Astrocyte (in vitro differentiated cells and primary cell): Measurements from ENCODE around the gene C19orf47. TPM values are rescaled to one million over a fixed set of nuclear protein-coding genes. Genes with fewer than 3 reads are reported as not detected.
A peak's percentile ranks its signal among the peaks of the same experiment; 100 is the strongest.

Experiments used
- DNase-seq: peaks from one replicate; pipeline ENCODE4 v3.0.0-alpha.2; 2010; ENCODE audit warnings: low read depth
- FAIRE-seq: peaks from 2 replicates; lab custom pipeline; 2011; peaks lifted over from hg19 to GRCh38; lab: Jason Lieb, UNC
- H2AFZ ChIP-seq: 2 replicates; pipeline ENCODE4 v1.6.0; 2012; ENCODE audit warnings: low read depth, low read length, inconsistent platforms
- H3K27ac ChIP-seq: 2 replicates; pipeline ENCODE4 v1.5.1; 2011; ENCODE audit warnings: low read depth, low read length, inconsistent platforms
- H3K27me3 ChIP-seq: 2 replicates; pipeline ENCODE4 v1.6.0; 2011; ENCODE audit warnings: low read length, inconsistent platforms; ENCODE audit not compliant: insufficient read depth
- H3K36me3 ChIP-seq: 2 replicates; pipeline ENCODE4 v1.5.1; 2011; ENCODE audit warnings: low read length, inconsistent platforms; ENCODE audit not compliant: insufficient read depth
- H3K4me1 ChIP-seq: 2 replicates; pipeline ENCODE4 v1.5.1; 2011; ENCODE audit warnings: low read length, inconsistent platforms; ENCODE audit not compliant: insufficient read depth
- H3K4me2 ChIP-seq: 2 replicates; pipeline ENCODE4 v1.6.0; 2012; ENCODE audit warnings: low read length, inconsistent platforms
- H3K4me3 ChIP-seq: 2 replicates; pipeline ENCODE4 v1.5.1; 2011; ENCODE audit warnings: low read depth, mild to moderate bottlenecking, low read length, inconsistent platforms; ENCODE audit not compliant: insufficient read depth
- H3K79me2 ChIP-seq: 2 replicates; pipeline ENCODE4 v1.6.0; 2012; ENCODE audit warnings: mild to moderate bottlenecking, low read length, inconsistent platforms; ENCODE audit not compliant: insufficient read depth
- H3K9ac ChIP-seq: 2 replicates; pipeline ENCODE4 v1.6.0; 2012; ENCODE audit warnings: mild to moderate bottlenecking, low read length, inconsistent platforms
- H3K9me3 ChIP-seq: 2 replicates; pipeline ENCODE4 v1.5.1; 2012; ENCODE audit warnings: low read depth, mild to moderate bottlenecking, low read length, inconsistent platforms; ENCODE audit not compliant: insufficient read depth
- H4K20me1 ChIP-seq: 2 replicates; pipeline ENCODE4 v1.6.0; 2012; ENCODE audit warnings: low read length, inconsistent platforms; ENCODE audit not compliant: insufficient read depth
- H3K27ac Mint-ChIP-seq: one replicate; pipeline ENCODE4 v1.8.0; 2021; ENCODE audit warnings: mild to moderate bottlenecking, mixed read lengths; ENCODE audit not compliant: unreplicated experiment
- H3K27me3 Mint-ChIP-seq: one replicate; pipeline ENCODE4 v1.8.0; 2021; ENCODE audit warnings: low read depth, mixed read lengths; ENCODE audit not compliant: unreplicated experiment
- H3K36me3 Mint-ChIP-seq: one replicate; pipeline ENCODE4 v1.8.0; 2021; ENCODE audit warnings: low read depth, mixed read lengths; ENCODE audit not compliant: unreplicated experiment
- H3K4me1 Mint-ChIP-seq: one replicate; pipeline ENCODE4 v1.8.0; 2021; ENCODE audit warnings: low read depth, mixed read lengths; ENCODE audit not compliant: unreplicated experiment
- H3K4me3 Mint-ChIP-seq: one replicate; pipeline ENCODE4 v1.8.0; 2021; ENCODE audit warnings: mild to moderate bottlenecking, moderate library complexity, mixed read lengths; ENCODE audit not compliant: unreplicated experiment
- H3K9me3 Mint-ChIP-seq: one replicate; pipeline ENCODE4 v1.8.0; 2021; ENCODE audit warnings: mild to moderate bottlenecking, mixed read lengths; ENCODE audit not compliant: unreplicated experiment
- CTCF ChIP-seq: IDR thresholded peaks from 2 replicates; pipeline ENCODE4 v1.5.1; 2011; ENCODE audit warnings: low read depth, mild to moderate bottlenecking, inconsistent platforms, low read length, moderate library complexity; ENCODE audit not compliant: insufficient read depth
- EZH2 ChIP-seq: IDR thresholded peaks from 2 replicates; pipeline ENCODE4 v1.6.1; 2012; ENCODE audit warnings: mild to moderate bottlenecking, low read length, inconsistent platforms; ENCODE audit not compliant: insufficient read depth
- total RNA-seq: library from RNA; stranded (reverse); gene quantifications from 2 replicates; pipeline ENCODE4 v1.2.1, GENCODE V29; 2021

The C19orf47 gene
- total RNA-seq, 1 donor from 2014 or later, result 20.6 TPM

GRCh38 chr19:40286235-40286970 lies 61.8 kb downstream of the C19orf47 start:
- Histone ChIP-seq H3K79me2 (peaks cover 35% of the 10 kb centered on the region), H3K27me3 (no peaks in the 10 kb centered on the region), H3K4me2 (peak overlapping the region; percentile 81), H3K4me1 (peaks cover 18% of the 10 kb centered on the region), H4K20me1 (peaks cover 28% of the 10 kb centered on the region), H3K36me3 (no peaks in the 10 kb centered on the region), H3K9me3 (no peaks in the 10 kb centered on the region), H2AFZ (peak overlapping the region; percentile 37), H3K27ac (no peak overlapping the region), H3K4me3 (no peak overlapping the region), H3K9ac (peak overlapping the region; percentile 22)
- Mint-ChIP-seq H3K4me1 (peaks cover 13% of the 10 kb centered on the region), H3K27me3 (no peaks in the 10 kb centered on the region), H3K36me3 (no peaks in the 10 kb centered on the region), H3K9me3 (peaks cover 2% of the 10 kb centered on the region), H3K4me3 (peak overlapping the region; percentile 88), H3K27ac (peak overlapping the region; percentile 100)
- no peak for DNase-seq
- no peak for FAIRE-seq
- TF ChIP-seq EZH2 (no peak), CTCF (no peak)

GRCh38 chr19:40285353-40286234 lies 62.6 kb downstream of the C19orf47 start:
- peak overlapping the region; percentile 92 for H3K27ac ChIP-seq
- no peaks in the 10 kb centered on the region for H3K27me3 Mint-ChIP-seq
- peaks cover 36% of the 10 kb centered on the region for H4K20me1 ChIP-seq
- H2AFZ ChIP-seq, result peak overlapping the region; percentile 95
- H3K4me3 Mint-ChIP-seq, result peak overlapping the region; percentile 88
- H3K4me2 ChIP-seq, result peak overlapping the region; percentile 81
- no peaks in the 10 kb centered on the region for H3K27me3 ChIP-seq
- no peak for FAIRE-seq
- peaks cover 43% of the 10 kb centered on the region for H3K79me2 ChIP-seq
- H3K36me3 Mint-ChIP-seq, result peaks cover 2% of the 10 kb centered on the region
- DNase-seq, result peak; percentile 97
- peaks cover 2% of the 10 kb centered on the region for H3K9me3 Mint-ChIP-seq
- H3K4me1 ChIP-seq, result peaks cover 18% of the 10 kb centered on the region
- TF ChIP-seq EZH2 (no peak), CTCF (no peak)
- peak overlapping the region; percentile 100 for H3K27ac Mint-ChIP-seq
- H3K4me1 Mint-ChIP-seq, result peaks cover 16% of the 10 kb centered on the region
- H3K9ac ChIP-seq, result peak overlapping the region; percentile 99
- no peaks in the 10 kb centered on the region for H3K36me3 ChIP-seq
- H3K9me3 ChIP-seq, result no peaks in the 10 kb centered on the region
- H3K4me3 ChIP-seq, result peak overlapping the region; percentile 93
